Fibroblast of lung (primary cell): ENCODE measurements around the gene OR10H2. TPM values are rescaled to one million over a fixed set of nuclear protein-coding genes. Genes with fewer than 3 reads are reported as not detected.
"Not testable (repeated sequence)": the region's sequence is repeated elsewhere in the genome, so short reads cannot be mapped to it uniquely, and the experiment has no call there.

Source experiments
- DNase-seq, 2 donors: peaks; one replicate each; pipeline versions ENCODE4 v3.0.0 to v3.0.0-alpha.2; 2010; ENCODE audit warnings: low read depth in 2 of 2
- H2AFZ ChIP-seq: 2 replicates; pipeline ENCODE4 v1.5.1; 2012; ENCODE audit warnings: low read length, control low read depth, inconsistent platforms
- H3K27ac ChIP-seq: 2 replicates; pipeline ENCODE4 v1.5.1; 2011; ENCODE audit warnings: low read length, control low read depth; ENCODE audit not compliant: insufficient read depth
- H3K27me3 ChIP-seq: 2 replicates; pipeline ENCODE4 v1.5.1; 2011; ENCODE audit warnings: mild to moderate bottlenecking, low read length; ENCODE audit not compliant: control insufficient read depth, insufficient read depth
- H3K36me3 ChIP-seq: 2 replicates; pipeline ENCODE4 v1.5.1; 2011; ENCODE audit warnings: low read length; ENCODE audit not compliant: control insufficient read depth, insufficient read depth
- H3K4me1 ChIP-seq: 2 replicates; pipeline ENCODE4 v1.5.1; 2011; ENCODE audit warnings: low read length; ENCODE audit not compliant: control insufficient read depth, insufficient read depth; ENCODE audit errors: extremely low read depth
- H3K4me2 ChIP-seq: 2 replicates; pipeline ENCODE4 v1.5.1; 2011; ENCODE audit warnings: low read length, control low read depth; ENCODE audit not compliant: insufficient read depth; ENCODE audit errors: extremely low read depth
- H3K4me3 ChIP-seq, 4 experiments: fragments of 200-600 bp in 1 of 4; sonication (generic) in 1 of 4; replicated peaks in 1 of 4; 2 replicates each; pipeline ENCODE4 v1.5.1; 2011 to 2016; ENCODE audit warnings: low read length in 4 of 4, low read depth in 3 of 4, mild to moderate bottlenecking in 3 of 4, control low read depth in 2 of 4, inconsistent platforms in 1 of 4, mixed read lengths in 1 of 4; ENCODE audit not compliant: insufficient read depth in 1 of 4; ENCODE audit errors: control extremely low read depth in 1 of 4
- H3K79me2 ChIP-seq: 2 replicates; pipeline ENCODE4 v1.5.1; 2012; ENCODE audit warnings: mild to moderate bottlenecking, low read length, inconsistent platforms; ENCODE audit not compliant: control insufficient read depth, insufficient read depth
- H3K9ac ChIP-seq: 2 replicates; pipeline ENCODE4 v1.5.1; 2011; ENCODE audit warnings: mild to moderate bottlenecking, low read length, control low read depth; ENCODE audit not compliant: insufficient read depth
- H3K9me3 ChIP-seq: 2 replicates; pipeline ENCODE4 v1.5.1; 2012; ENCODE audit warnings: low read depth, low read length; ENCODE audit not compliant: control insufficient read depth, insufficient read depth
- H4K20me1 ChIP-seq: 2 replicates; pipeline ENCODE4 v1.5.1; 2011; ENCODE audit warnings: low read length; ENCODE audit not compliant: control insufficient read depth, insufficient read depth; ENCODE audit errors: extremely low read depth
- CTCF ChIP-seq, 2 donors: IDR thresholded peaks in 1 of 2; conservative IDR thresholded peaks in 1 of 2; 1 replicate in 1 of 2; 2 replicates in 1 of 2; pipeline ENCODE4 v1.5.1; 2011 to 2012; ENCODE audit warnings: low read length in 2 of 2, control low read depth in 1 of 2, inconsistent platforms in 1 of 2, low read depth in 1 of 2, mild to moderate bottlenecking in 1 of 2
- EZH2 ChIP-seq: IDR thresholded peaks from 2 replicates; pipeline ENCODE4 v1.5.1; 2012; ENCODE audit warnings: low read length, control low read depth, mild to moderate bottlenecking; ENCODE audit errors: missing control alignments
- polyA plus RNA-seq, 2 donors: library from polyadenylated mRNA; depleted of rRNA in 1 of 2; stranded (reverse) in 1 of 2; unstranded in 1 of 2; fragments of >200 nt; gene quantifications; 2 replicates each; pipeline ENCODE4 v1.2.1, GENCODE V29; 2011 to 2012; ENCODE audit warnings: missing spikeins in 1 of 2
- total RNA-seq: library from RNA; depleted of rRNA; stranded (reverse); fragments of >200 nt; gene quantifications from 2 replicates; pipeline ENCODE4 v1.2.1, GENCODE V29; 2014

OR10H2 gene
- total and polyA plus RNA-seq, 2 donors (not counting 1 experiment from before 2014, with no cell fraction given) = not detected

GRCh38 chr19:15759962-15760565, 32.2 kb downstream of the OR10H2 start:
- Histone ChIP-seq H2AFZ (no peak overlapping the region), H3K9me3 (no peaks in the 10 kb centered on the region), H3K4me2 (no peak overlapping the region), H3K4me3 (no peak overlapping the region), H3K4me1 (no peaks in the 10 kb centered on the region), H3K9ac (no peak overlapping the region), H3K79me2 (no peaks in the 10 kb centered on the region), H3K27me3 (no peaks in the 10 kb centered on the region), H3K27ac (no peak overlapping the region), H3K36me3 (no peaks in the 10 kb centered on the region), H4K20me1 (no peaks in the 10 kb centered on the region)
- DNase-seq = no peak
- TF ChIP-seq CTCF (conservative IDR thresholded peaks at IDR 0.05 in 1 of 2, IDR thresholded peaks at IDR 0.05 in 1 of 2; ENCODE audit: low read depth in 1 of 2, low read length in 2 of 2) = no peak
- TF ChIP-seq EZH2 = no peak

GRCh38 chr19:15769586-15769985, 41.8 kb downstream of the OR10H2 start:
- Histone ChIP-seq H4K20me1 (no peaks in the 10 kb centered on the region), H3K79me2 (no peaks in the 10 kb centered on the region)
- TF ChIP-seq EZH2 (no peak), CTCF (conservative IDR thresholded peaks at IDR 0.05 in 1 of 2, IDR thresholded peaks at IDR 0.05 in 1 of 2; ENCODE audit: low read depth in 1 of 2, low read length in 2 of 2) (no peak)

GRCh38 chr19:15774159-15774558, 46.3 kb downstream of the OR10H2 start:
- not testable (repeated sequence) for H3K79me2 ChIP-seq

More at GRCh38 chr19:15769586-15769985, 41.8 kb downstream of the OR10H2 start:
- no peak overlapping the region for H3K4me3 ChIP-seq
- no peaks in the 10 kb centered on the region for H3K4me1 ChIP-seq
- H3K4me2 ChIP-seq = no peak overlapping the region
- no peak for DNase-seq
- no peaks in the 10 kb centered on the region for H3K27me3 ChIP-seq
- H3K36me3 ChIP-seq = no peaks in the 10 kb centered on the region
- no peak overlapping the region for H3K27ac ChIP-seq
- H3K9ac ChIP-seq = no peak overlapping the region
- H3K9me3 ChIP-seq = no peaks in the 10 kb centered on the region
- H2AFZ ChIP-seq = no peak overlapping the region

More at GRCh38 chr19:15774159-15774558, 46.3 kb downstream of the OR10H2 start:
- not testable (repeated sequence) for H3K27me3 ChIP-seq, H3K4me2 ChIP-seq, H3K27ac ChIP-seq, H3K4me3 ChIP-seq, H3K4me1 ChIP-seq, H3K9ac ChIP-seq, H2AFZ ChIP-seq, H3K36me3 ChIP-seq, H3K9me3 ChIP-seq, DNase-seq, H4K20me1 ChIP-seq
